Measurements from ENCODE around the gene GPATCH8.
"Not testable (repeated sequence)": the region's sequence is repeated elsewhere in the genome, so short reads cannot be mapped to it uniquely, and the experiment has no call there.

GPATCH8 gene

DNA sequence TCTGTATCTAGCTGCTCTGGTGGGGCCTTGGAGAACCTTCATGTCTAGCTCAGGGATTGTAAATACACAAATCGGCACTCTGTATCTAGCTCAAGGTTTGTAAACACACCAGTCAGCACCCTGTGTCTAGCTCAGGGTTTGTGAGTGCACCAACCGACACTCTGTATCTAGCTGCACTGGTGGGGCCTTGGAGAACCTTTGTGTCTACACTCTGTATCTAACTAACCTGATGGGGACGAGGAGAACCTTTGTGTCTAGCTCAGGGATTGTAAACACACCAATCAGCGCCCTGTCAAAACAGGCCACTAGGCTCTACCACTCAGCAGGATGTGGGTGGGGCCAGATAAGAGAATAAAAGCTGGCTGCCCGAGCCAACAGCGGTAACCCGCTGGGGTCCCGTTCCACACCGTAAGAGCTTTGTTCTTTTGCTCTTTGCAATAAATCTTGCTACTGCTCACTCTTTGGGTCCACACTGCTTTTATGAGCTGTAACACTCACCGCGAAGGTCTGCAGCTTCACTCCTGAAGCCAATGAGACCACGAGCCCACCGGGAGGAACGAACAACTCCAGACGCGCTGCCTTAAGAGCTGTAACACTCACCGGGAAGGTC, 133.7 kb downstream of the GPATCH8 start:
- WGBS (ENCODE audit: extremely low coverage, insufficient coverage, insufficient read length) = no CpG with 5 or more reads among the region's 17 CpGs
- H3K27me3 ChIP-seq (ENCODE audit: insufficient read depth, low read length) = not testable (repeated sequence)

GRCh38 chr17:44368391-44369243, 134.6 kb downstream of the GPATCH8 start:
- H2BK120ac ChIP-seq (ENCODE audit: insufficient read depth, low read length, poor library complexity); H3K27ac ChIP-seq (ENCODE audit: low read depth, low read length); H4K8ac ChIP-seq (ENCODE audit: low read depth, low read length); H3K4me3 ChIP-seq (ENCODE audit: low read depth, low read length); H3K9ac ChIP-seq (ENCODE audit: low read length); H2BK5ac ChIP-seq (ENCODE audit: low read depth, low read length, poor library complexity); H3K79me2 ChIP-seq (ENCODE audit: control insufficient read depth, insufficient read depth, low read length, poor library complexity); DNase-seq; H3K23ac ChIP-seq (ENCODE audit: low read length); H2BK12ac ChIP-seq (ENCODE audit: low read length); H3K4ac ChIP-seq (ENCODE audit: low read depth, low read length); H3K79me1 ChIP-seq (ENCODE audit: low read length); H3K27me3 ChIP-seq (ENCODE audit: insufficient read depth, low read length); H2AK5ac ChIP-seq (ENCODE audit: low read length); H3K4me2 ChIP-seq (ENCODE audit: low read length); H3K14ac ChIP-seq (ENCODE audit: low read length); H3K36me3 ChIP-seq (ENCODE audit: control insufficient read depth in 1 of 2, insufficient read depth in 2 of 2, low read length in 2 of 2); H2AFZ ChIP-seq (ENCODE audit: insufficient read depth, low read length, poor library complexity); H3K18ac ChIP-seq (ENCODE audit: low read length); H4K12ac ChIP-seq (ENCODE audit: low read depth, low read length); H4K91ac ChIP-seq (ENCODE audit: low read depth, low read length); H3K9me3 ChIP-seq (ENCODE audit: insufficient read depth, low read depth, low read length); H3K4me1 ChIP-seq (ENCODE audit: control insufficient read depth in 1 of 2, insufficient read depth in 2 of 2, low read length in 2 of 2): not testable (repeated sequence)
- WGBS (ENCODE audit: extremely low coverage, insufficient coverage, insufficient read length) = 100% methylated on average over 2 of the region's 42 CpGs

More for the DNA sequence above, 133.7 kb downstream of the GPATCH8 start:
- H2BK120ac ChIP-seq (ENCODE audit: insufficient read depth, low read length, poor library complexity); H3K18ac ChIP-seq (ENCODE audit: low read length); H2BK12ac ChIP-seq (ENCODE audit: low read length); H3K14ac ChIP-seq (ENCODE audit: low read length); H2BK5ac ChIP-seq (ENCODE audit: low read depth, low read length, poor library complexity); H3K9me3 ChIP-seq (ENCODE audit: insufficient read depth, low read depth, low read length); H3K4ac ChIP-seq (ENCODE audit: low read depth, low read length); H3K4me3 ChIP-seq (ENCODE audit: low read depth, low read length); H3K27ac ChIP-seq (ENCODE audit: low read depth, low read length); H2AFZ ChIP-seq (ENCODE audit: insufficient read depth, low read length, poor library complexity); DNase-seq; H3K4me2 ChIP-seq (ENCODE audit: low read length); H2AK5ac ChIP-seq (ENCODE audit: low read length); H3K9ac ChIP-seq (ENCODE audit: low read length); H3K23ac ChIP-seq (ENCODE audit: low read length); H3K79me2 ChIP-seq (ENCODE audit: control insufficient read depth, insufficient read depth, low read length, poor library complexity); H4K91ac ChIP-seq (ENCODE audit: low read depth, low read length); H3K79me1 ChIP-seq (ENCODE audit: low read length); H3K36me3 ChIP-seq (ENCODE audit: control insufficient read depth in 1 of 2, insufficient read depth in 2 of 2, low read length in 2 of 2); H4K8ac ChIP-seq (ENCODE audit: low read depth, low read length); H4K12ac ChIP-seq (ENCODE audit: low read depth, low read length); H3K4me1 ChIP-seq (ENCODE audit: control insufficient read depth in 1 of 2, insufficient read depth in 2 of 2, low read length in 2 of 2): not testable (repeated sequence)

DNA sequence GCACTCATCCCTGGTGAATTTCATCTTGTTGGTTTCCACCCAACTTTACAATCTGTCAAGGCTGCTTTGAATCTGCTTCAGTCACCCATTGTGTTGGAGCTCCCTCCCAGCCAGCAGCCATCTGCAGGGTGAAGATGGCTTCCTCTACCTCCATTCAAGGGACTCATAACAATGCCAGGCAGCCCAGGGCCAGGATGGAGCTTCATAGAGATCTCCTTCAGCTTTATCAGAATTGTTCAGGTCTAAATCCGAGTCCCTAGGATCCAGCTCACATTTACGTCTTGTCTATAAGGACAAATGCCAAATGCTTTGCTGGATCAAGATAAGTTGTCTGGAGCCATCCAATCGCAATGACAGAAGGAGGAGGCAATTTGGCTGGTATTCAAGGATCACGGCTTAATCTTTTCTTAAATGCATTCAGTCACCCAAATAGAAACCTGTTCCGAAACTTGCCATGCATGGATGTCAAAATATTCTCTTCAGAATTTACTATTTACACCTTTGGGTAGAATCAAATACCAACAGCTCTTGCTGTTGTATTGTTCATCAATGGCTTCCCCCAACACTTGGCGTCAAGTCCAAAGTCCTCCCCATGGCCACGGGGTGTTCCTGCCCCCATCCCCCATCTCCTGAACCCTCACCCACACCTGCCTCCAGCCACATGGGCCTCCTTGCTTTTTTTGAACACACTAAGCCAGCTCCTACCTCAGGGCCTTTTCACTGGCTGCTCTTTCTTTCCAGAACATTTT, 135.8 kb downstream of the GPATCH8 start:
- no peak overlapping the region for H4K8ac ChIP-seq (ENCODE audit: low read depth, low read length)
- H3K14ac ChIP-seq (ENCODE audit: low read length) = no peak overlapping the region
- H3K79me2 ChIP-seq (ENCODE audit: control insufficient read depth, insufficient read depth, low read length, poor library complexity) = peaks cover 6% of the 10 kb centered on the region
- no peak overlapping the region for H3K27ac ChIP-seq (ENCODE audit: low read depth, low read length)
- no peak overlapping the region for H4K12ac ChIP-seq (ENCODE audit: low read depth, low read length)
- peaks cover 6% of the 10 kb centered on the region for H3K79me1 ChIP-seq (ENCODE audit: low read length)
- no peak overlapping the region for H2AFZ ChIP-seq (ENCODE audit: insufficient read depth, low read length, poor library complexity)
- no peaks in the 10 kb centered on the region for H3K9me3 ChIP-seq (ENCODE audit: insufficient read depth, low read depth, low read length)
- no peak for DNase-seq
- H3K23ac ChIP-seq (ENCODE audit: low read length) = no peak overlapping the region
- no peak overlapping the region for H2BK120ac ChIP-seq (ENCODE audit: insufficient read depth, low read length, poor library complexity)
- no peak overlapping the region for H2AK5ac ChIP-seq (ENCODE audit: low read length)
- H3K4me3 ChIP-seq (ENCODE audit: low read depth, low read length) = no peak overlapping the region
- no peak overlapping the region for H3K9ac ChIP-seq (ENCODE audit: low read length)
- no peak overlapping the region for H4K91ac ChIP-seq (ENCODE audit: low read depth, low read length)
- H3K18ac ChIP-seq (ENCODE audit: low read length) = no peak overlapping the region
- H3K4me1 ChIP-seq (ENCODE audit: control insufficient read depth in 1 of 2, insufficient read depth in 2 of 2, low read length in 2 of 2) = peaks cover 2 to 5% of the 10 kb centered on the region in 2 experiments
- H2BK12ac ChIP-seq (ENCODE audit: low read length) = no peak overlapping the region
- no peak overlapping the region for H2BK5ac ChIP-seq (ENCODE audit: low read depth, low read length, poor library complexity)
- H3K4ac ChIP-seq (ENCODE audit: low read depth, low read length) = no peak overlapping the region
- no peaks in the 10 kb centered on the region for H3K36me3 ChIP-seq (ENCODE audit: control insufficient read depth in 1 of 2, insufficient read depth in 2 of 2, low read length in 2 of 2)
- no peaks in the 10 kb centered on the region for H3K27me3 ChIP-seq (ENCODE audit: insufficient read depth, low read length)
- no CpG with 5 or more reads among the region's 7 CpGs for WGBS (ENCODE audit: extremely low coverage, insufficient coverage, insufficient read length)
- H3K4me2 ChIP-seq (ENCODE audit: low read length) = no peak overlapping the region

GRCh38 chr17:44365051-44365450, 138.2 kb downstream of the GPATCH8 start:
- not testable (repeated sequence) for H3K18ac ChIP-seq (ENCODE audit: low read length); H4K12ac ChIP-seq (ENCODE audit: low read depth, low read length); H2BK5ac ChIP-seq (ENCODE audit: low read depth, low read length, poor library complexity); H3K4ac ChIP-seq (ENCODE audit: low read depth, low read length); H3K9me3 ChIP-seq (ENCODE audit: insufficient read depth, low read depth, low read length); H4K8ac ChIP-seq (ENCODE audit: low read depth, low read length); H2AK5ac ChIP-seq (ENCODE audit: low read length); H2BK12ac ChIP-seq (ENCODE audit: low read length); H2BK120ac ChIP-seq (ENCODE audit: insufficient read depth, low read length, poor library complexity); H3K9ac ChIP-seq (ENCODE audit: low read length); H4K91ac ChIP-seq (ENCODE audit: low read depth, low read length); H3K4me3 ChIP-seq (ENCODE audit: low read depth, low read length); H2AFZ ChIP-seq (ENCODE audit: insufficient read depth, low read length, poor library complexity); H3K79me1 ChIP-seq (ENCODE audit: low read length); DNase-seq; H3K14ac ChIP-seq (ENCODE audit: low read length); H3K23ac ChIP-seq (ENCODE audit: low read length); H3K27ac ChIP-seq (ENCODE audit: low read depth, low read length); H3K27me3 ChIP-seq (ENCODE audit: insufficient read depth, low read length); H3K79me2 ChIP-seq (ENCODE audit: control insufficient read depth, insufficient read depth, low read length, poor library complexity); H3K36me3 ChIP-seq (ENCODE audit: control insufficient read depth in 1 of 2, insufficient read depth in 2 of 2, low read length in 2 of 2); H3K4me2 ChIP-seq (ENCODE audit: low read length)
- no CpG with 5 or more reads among the region's 5 CpGs for WGBS (ENCODE audit: extremely low coverage, insufficient coverage, insufficient read length)
- H3K4me1 ChIP-seq (ENCODE audit: control insufficient read depth in 1 of 2, insufficient read depth in 2 of 2, low read length in 2 of 2) = peaks cover 2 to 11% of the 10 kb centered on the region in 2 experiments

All from trophoblast cell (in vitro differentiated cells and primary cell).